ENCODE data around the gene WNT9A.

Gene WNT9A

GRCh38 chr1:227937031-227937837 lies 10.5 kb downstream of the WNT9A start:
- in situ Hi-C loops (cut with MboI; ENCODE audit: low pct_unique_long_range_greater_than_20kb, low sequenced_read_pairs, unreplicated experiment), result loop anchor here (10.0 kb wide), 1 partner anchor 462 kb away; no protein-coding TSS in a partner anchor
- no peak for DNase-seq (ENCODE audit: low spot score)
- TF ChIP-seq CTCF (IDR thresholded peaks at IDR 0.05; ENCODE audit: extremely low read depth, insufficient read depth, missing control alignments), result no peak

- no peak for DNase-seq (ENCODE audit: low spot score)
- no peak for TF ChIP-seq CTCF (IDR thresholded peaks at IDR 0.05; ENCODE audit: extremely low read depth, insufficient read depth, missing control alignments)
- in situ Hi-C loops (cut with MboI; ENCODE audit: low pct_unique_long_range_greater_than_20kb, low sequenced_read_pairs, unreplicated experiment), result loop anchor here (10.0 kb wide), 1 partner anchor 461 kb away; no protein-coding TSS in a partner anchor
These were observed 11.9 kb downstream of the WNT9A start for GRCh38 chr1:227935826-227936225.

GRCh38 chr1:227934476-227935313 lies 13.0 kb downstream of the WNT9A start:
- TF ChIP-seq CTCF (IDR thresholded peaks at IDR 0.05; ENCODE audit: extremely low read depth, insufficient read depth, missing control alignments), result no peak
- DNase-seq (ENCODE audit: low spot score), result no peak
- in situ Hi-C loops (cut with MboI; ENCODE audit: low pct_unique_long_range_greater_than_20kb, low sequenced_read_pairs, unreplicated experiment), result loop anchor here (10.0 kb wide), 1 partner anchor 460 kb away; no protein-coding TSS in a partner anchor

GRCh38 chr1:227929751-227930472 lies 17.8 kb downstream of the WNT9A start:
- in situ Hi-C loops (cut with MboI; ENCODE audit: low pct_unique_long_range_greater_than_20kb, low sequenced_read_pairs, unreplicated experiment), result loop anchor here (10.0 kb wide), 1 partner anchor 455 kb away; no protein-coding TSS in a partner anchor
- DNase-seq (ENCODE audit: low spot score), result no peak
- TF ChIP-seq CTCF (IDR thresholded peaks at IDR 0.05; ENCODE audit: extremely low read depth, insufficient read depth, missing control alignments), result no peak

GRCh38 chr1:227928811-227929375 lies 18.8 kb downstream of the WNT9A start:
- no peak for TF ChIP-seq CTCF (IDR thresholded peaks at IDR 0.05; ENCODE audit: extremely low read depth, insufficient read depth, missing control alignments)
- no peak for DNase-seq (ENCODE audit: low spot score)
- in situ Hi-C loops (cut with MboI; ENCODE audit: low pct_unique_long_range_greater_than_20kb, low sequenced_read_pairs, unreplicated experiment), result no loop called here
